Fibroblast of lung (primary cell): ENCODE results near the gene MRC2.

ENCODE experiments used
- CTCF ChIP-seq, 2 donors: IDR thresholded peaks in 1 of 2; conservative IDR thresholded peaks in 1 of 2; 1 replicate in 1 of 2; 2 replicates in 1 of 2; pipeline ENCODE4 v1.5.1; 2011 to 2012; ENCODE audit warnings: low read length in 2 of 2, control low read depth in 1 of 2, inconsistent platforms in 1 of 2, low read depth in 1 of 2, mild to moderate bottlenecking in 1 of 2
- EZH2 ChIP-seq: IDR thresholded peaks from 2 replicates; pipeline ENCODE4 v1.5.1; 2012; ENCODE audit warnings: low read length, control low read depth, mild to moderate bottlenecking; ENCODE audit errors: missing control alignments

GRCh38 chr17:62693616-62694409 is 66.3 kb downstream of the MRC2 start:
- TF ChIP-seq CTCF (conservative IDR thresholded peaks at IDR 0.05 in 1 of 2, IDR thresholded peaks at IDR 0.05 in 1 of 2; ENCODE audit: low read depth in 1 of 2, low read length in 2 of 2) (no peak), EZH2 (no peak)
